ENCODE results near the gene ATP5ME. TPM values are rescaled to one million over a fixed set of nuclear protein-coding genes. Genes with fewer than 3 reads are reported as not detected.
A peak's percentile ranks its signal among the peaks of the same experiment; 100 is the strongest.

The ATP5ME gene
- polyA plus RNA-seq, 3 donors: 163 to 397 (median 367) TPM

DNA sequence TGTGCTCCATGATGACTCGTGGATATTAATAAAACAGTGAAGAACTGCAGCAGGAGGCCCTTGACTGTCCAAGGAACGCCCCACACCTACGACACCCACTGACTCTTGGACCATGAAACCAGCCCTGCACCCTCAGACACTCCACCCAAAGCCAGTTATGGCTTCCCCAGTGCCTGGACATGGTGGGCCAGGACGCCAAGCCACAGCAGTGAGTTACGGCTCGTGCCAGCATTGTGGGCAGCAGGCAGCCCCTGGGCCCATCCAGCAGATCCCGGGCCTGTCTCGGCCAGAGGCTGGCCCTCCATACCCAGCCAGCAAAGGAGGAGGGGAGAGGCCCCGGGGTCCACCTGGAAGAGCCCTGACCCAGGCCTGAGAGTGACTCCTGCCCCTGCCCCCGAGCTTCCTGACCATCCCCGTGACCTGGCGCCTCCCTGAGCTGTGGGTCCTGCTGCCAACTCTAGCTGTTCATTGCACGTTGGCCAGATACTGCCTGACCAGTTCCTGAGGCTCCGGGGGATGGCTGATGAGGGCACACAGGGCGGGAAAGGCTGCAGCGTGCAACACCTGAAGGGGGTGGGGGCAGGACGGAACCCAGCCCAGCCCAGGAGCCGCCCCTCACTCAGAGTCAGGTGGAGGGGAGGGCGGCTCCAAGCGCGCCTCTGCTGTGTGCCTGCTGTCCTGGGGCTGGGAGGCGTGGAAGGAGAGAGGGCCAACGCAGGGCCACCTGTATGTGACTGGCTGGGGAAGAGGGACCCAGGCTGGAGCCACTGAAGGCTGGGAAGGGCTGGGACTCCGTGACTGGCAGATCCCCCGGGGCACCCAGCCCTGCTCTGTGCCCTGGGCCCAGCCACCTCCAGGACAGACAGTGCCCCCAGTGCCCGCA, 14.1 kb upstream of the ATP5ME start:
- Histone ChIP-seq H3K9ac (ENCODE audit: insufficient read depth, low read length, poor library complexity, severe bottlenecking) (peak overlapping the region; percentile 87), H4K20me1 (ENCODE audit: insufficient read depth, low read length) (peaks cover 26% of the 10 kb centered on the region), H3K36me3 (replicated peaks in 1 of 2; ENCODE audit: control insufficient read depth in 1 of 2, insufficient read depth in 2 of 2, low read length in 2 of 2) (peaks cover 4 to 18% of the 10 kb centered on the region in 2 donors), H3K27ac (ENCODE audit: low read depth in 1 of 2, low read length in 2 of 2) (peak overlapping the region; percentile 99), H3K27me3 (ENCODE audit: control insufficient read depth in 2 of 2, insufficient read depth in 2 of 2, low read length in 2 of 2) (no peaks in the 10 kb centered on the region), H3K4me3 (replicated peaks in 1 of 3; ENCODE audit: low read depth in 2 of 3, low read length in 3 of 3) (peak overlapping the region; percentile 54 to 82 (median 73)), H3K79me2 (ENCODE audit: insufficient read depth, low read length) (peaks cover 35% of the 10 kb centered on the region), H3K4me2 (replicated peaks; ENCODE audit: extremely low read depth, low read length, poor library complexity, severe bottlenecking) (peak overlapping the region; percentile 86), H3K9me3 (replicated peaks in 1 of 2; ENCODE audit: control insufficient read depth in 1 of 2, insufficient read depth in 1 of 2, low read length in 2 of 2) (no peaks in the 10 kb centered on the region), H3K4me1 (ENCODE audit: control insufficient read depth in 1 of 2, insufficient read depth in 2 of 2, low read length in 2 of 2) (peaks cover 50 to 53% of the 10 kb centered on the region in 2 donors), H2AFZ (ENCODE audit: insufficient read depth, low read depth, low read length, poor library complexity, severe bottlenecking) (peak overlapping the region; percentile 97)
- H3K4me3 Mint-ChIP-seq: peak overlapping the region; percentile 80 to 93
- no peak for DNase-seq
- H3K9me3 Mint-ChIP-seq: peaks cover 0 to 2% (median 0%) of the 10 kb centered on the region in 7 donors
- WGBS (ENCODE audit: insufficient coverage): 67% methylated on average over 16 of the region's 26 CpGs
- peak overlapping the region; percentile 98 to 100 (median 100) for H3K27ac Mint-ChIP-seq
- peaks cover 45% of the 10 kb centered on the region for H3K4me1 Mint-ChIP-seq
- TF ChIP-seq, protein P1, sequence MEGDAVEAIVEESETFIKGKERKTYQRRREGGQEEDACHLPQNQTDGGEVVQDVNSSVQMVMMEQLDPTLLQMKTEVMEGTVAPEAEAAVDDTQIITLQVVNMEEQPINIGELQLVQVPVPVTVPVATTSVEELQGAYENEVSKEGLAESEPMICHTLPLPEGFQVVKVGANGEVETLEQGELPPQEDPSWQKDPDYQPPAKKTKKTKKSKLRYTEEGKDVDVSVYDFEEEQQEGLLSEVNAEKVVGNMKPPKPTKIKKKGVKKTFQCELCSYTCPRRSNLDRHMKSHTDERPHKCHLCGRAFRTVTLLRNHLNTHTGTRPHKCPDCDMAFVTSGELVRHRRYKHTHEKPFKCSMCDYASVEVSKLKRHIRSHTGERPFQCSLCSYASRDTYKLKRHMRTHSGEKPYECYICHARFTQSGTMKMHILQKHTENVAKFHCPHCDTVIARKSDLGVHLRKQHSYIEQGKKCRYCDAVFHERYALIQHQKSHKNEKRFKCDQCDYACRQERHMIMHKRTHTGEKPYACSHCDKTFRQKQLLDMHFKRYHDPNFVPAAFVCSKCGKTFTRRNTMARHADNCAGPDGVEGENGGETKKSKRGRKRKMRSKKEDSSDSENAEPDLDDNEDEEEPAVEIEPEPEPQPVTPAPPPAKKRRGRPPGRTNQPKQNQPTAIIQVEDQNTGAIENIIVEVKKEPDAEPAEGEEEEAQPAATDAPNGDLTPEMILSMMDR (IDR thresholded peaks at IDR 0.05): no peak
- H3K36me3 Mint-ChIP-seq: peaks cover 12 to 15% of the 10 kb centered on the region in 2 donors
- intact Hi-C loops (cut with micrococcal nuclease): loop anchor here in 1 of 2 donors (2.0 to 10.0 kb wide), 3 partner anchors 17 to 894 kb away; partner anchors contain the start of genes PCGF3 and ZNF141
- H3K27me3 Mint-ChIP-seq (ENCODE audit: low read depth in 3 of 3): peaks cover 0 to 10% (median 3%) of the 10 kb centered on the region in 3 donors
